ENCODE data around the gene DNAI7. TPM values are rescaled to one million over a fixed set of nuclear protein-coding genes. Genes with fewer than 3 reads are reported as not detected.

DNAI7 gene
- total RNA-seq, 1 donor: 0.36 TPM

DNA sequence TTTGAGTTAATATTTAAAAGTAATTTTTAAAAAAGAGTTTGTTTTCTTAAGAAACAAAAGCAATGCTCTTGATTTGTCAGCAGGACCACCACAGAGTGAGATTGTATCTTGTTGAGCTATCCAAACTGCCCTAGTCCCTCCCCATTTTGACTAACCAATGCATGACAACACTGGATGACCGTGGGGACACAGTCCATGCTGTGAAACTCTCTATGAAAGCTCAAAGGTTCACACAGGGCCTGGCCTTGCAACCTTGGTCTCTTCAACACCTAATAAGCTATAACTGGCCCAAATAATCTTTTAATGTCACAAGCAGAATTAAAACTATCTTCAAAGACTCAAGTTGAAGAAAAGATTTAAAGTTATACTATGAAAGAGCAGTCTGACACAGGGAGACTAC is 13.6 kb upstream of the DNAI7 start:
- no peaks in the 10 kb centered on the region for H3K27me3 ChIP-seq (ENCODE audit: insufficient read depth, low read length)
- H3K9me3 ChIP-seq (ENCODE audit: low read depth, low read length): no peaks in the 10 kb centered on the region
- H3K4me3 ChIP-seq (ENCODE audit: insufficient read depth, low read length): no peak overlapping the region
- no peak for DNase-seq (ENCODE audit: insufficient read length, low spot score, missing footprints)
- peaks cover 8% of the 10 kb centered on the region for H3K4me1 ChIP-seq (ENCODE audit: insufficient read depth, low read length)
- H3K79me2 ChIP-seq (ENCODE audit: insufficient read depth, low read length): peaks cover under 1% of the 10 kb centered on the region
- H3K27ac ChIP-seq (ENCODE audit: low read depth, low read length): peak overlapping the region; percentile 27
- no peak overlapping the region for H2AFZ ChIP-seq (ENCODE audit: low read length)
- H3K36me3 ChIP-seq (ENCODE audit: insufficient read depth, low read length): peaks cover 27% of the 10 kb centered on the region
- TF ChIP-seq, protein P1, sequence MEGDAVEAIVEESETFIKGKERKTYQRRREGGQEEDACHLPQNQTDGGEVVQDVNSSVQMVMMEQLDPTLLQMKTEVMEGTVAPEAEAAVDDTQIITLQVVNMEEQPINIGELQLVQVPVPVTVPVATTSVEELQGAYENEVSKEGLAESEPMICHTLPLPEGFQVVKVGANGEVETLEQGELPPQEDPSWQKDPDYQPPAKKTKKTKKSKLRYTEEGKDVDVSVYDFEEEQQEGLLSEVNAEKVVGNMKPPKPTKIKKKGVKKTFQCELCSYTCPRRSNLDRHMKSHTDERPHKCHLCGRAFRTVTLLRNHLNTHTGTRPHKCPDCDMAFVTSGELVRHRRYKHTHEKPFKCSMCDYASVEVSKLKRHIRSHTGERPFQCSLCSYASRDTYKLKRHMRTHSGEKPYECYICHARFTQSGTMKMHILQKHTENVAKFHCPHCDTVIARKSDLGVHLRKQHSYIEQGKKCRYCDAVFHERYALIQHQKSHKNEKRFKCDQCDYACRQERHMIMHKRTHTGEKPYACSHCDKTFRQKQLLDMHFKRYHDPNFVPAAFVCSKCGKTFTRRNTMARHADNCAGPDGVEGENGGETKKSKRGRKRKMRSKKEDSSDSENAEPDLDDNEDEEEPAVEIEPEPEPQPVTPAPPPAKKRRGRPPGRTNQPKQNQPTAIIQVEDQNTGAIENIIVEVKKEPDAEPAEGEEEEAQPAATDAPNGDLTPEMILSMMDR (IDR thresholded peaks at IDR 0.05; ENCODE audit: extremely low read depth, low read depth, low read length): no peak
- H3K4me2 ChIP-seq (ENCODE audit: insufficient read depth, low read length): no peak overlapping the region
- H4K20me1 ChIP-seq (ENCODE audit: insufficient read depth, low read length): no peaks in the 10 kb centered on the region

DNA sequence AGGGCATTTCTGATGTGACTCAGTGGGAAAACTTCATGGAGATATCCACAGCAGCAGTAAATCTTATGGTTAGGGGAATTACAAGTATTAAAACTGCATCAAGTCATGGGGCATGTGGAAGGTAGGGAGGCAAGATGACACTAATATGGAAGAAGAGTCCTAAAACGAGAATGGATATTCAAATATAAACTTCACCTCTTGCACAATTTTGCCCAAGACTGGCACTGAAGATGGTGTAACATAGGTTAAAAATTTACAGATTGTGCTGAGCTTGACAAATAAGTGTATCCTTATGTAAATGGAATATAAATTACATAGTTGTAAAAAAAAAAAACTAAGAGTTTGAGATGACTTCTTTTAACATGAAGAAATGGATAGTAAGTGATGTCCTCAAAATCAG is 12.9 kb upstream of the DNAI7 start:
- no peak overlapping the region for H3K27ac ChIP-seq (ENCODE audit: low read depth, low read length)
- peaks cover 27% of the 10 kb centered on the region for H3K36me3 ChIP-seq (ENCODE audit: insufficient read depth, low read length)
- H2AFZ ChIP-seq (ENCODE audit: low read length): no peak overlapping the region
- H3K79me2 ChIP-seq (ENCODE audit: insufficient read depth, low read length): peaks cover 6% of the 10 kb centered on the region
- H3K4me2 ChIP-seq (ENCODE audit: insufficient read depth, low read length): no peak overlapping the region
- H3K4me3 ChIP-seq (ENCODE audit: insufficient read depth, low read length): no peak overlapping the region
- H3K9me3 ChIP-seq (ENCODE audit: low read depth, low read length): no peaks in the 10 kb centered on the region
- H4K20me1 ChIP-seq (ENCODE audit: insufficient read depth, low read length): peaks cover 2% of the 10 kb centered on the region
- TF ChIP-seq, protein P1 (IDR thresholded peaks at IDR 0.05; ENCODE audit: extremely low read depth, low read depth, low read length): no peak
- no peaks in the 10 kb centered on the region for H3K27me3 ChIP-seq (ENCODE audit: insufficient read depth, low read length)
- H3K4me1 ChIP-seq (ENCODE audit: insufficient read depth, low read length): peaks cover 8% of the 10 kb centered on the region
- DNase-seq (ENCODE audit: insufficient read length, low spot score, missing footprints): no peak

DNA sequence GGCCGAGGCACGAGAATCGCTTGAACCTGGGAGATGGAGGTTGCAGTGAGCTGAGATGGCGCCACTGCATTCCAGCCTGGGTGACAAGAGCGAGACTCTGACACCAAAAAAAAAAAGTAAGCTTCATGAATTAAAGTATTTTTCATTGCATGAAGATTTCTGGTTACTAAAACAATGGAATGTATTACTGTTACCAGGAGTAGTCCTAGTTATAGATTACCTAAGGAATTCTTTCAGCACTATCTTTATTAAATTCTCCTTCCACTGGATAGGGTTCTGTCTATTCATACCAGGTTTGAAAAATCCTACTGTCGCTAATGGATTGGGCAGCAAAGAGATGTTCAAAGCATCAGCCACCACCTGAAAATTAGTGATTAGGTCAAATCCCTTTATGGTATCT is 12.5 kb upstream of the DNAI7 start:
- Histone ChIP-seq H3K27ac (ENCODE audit: low read depth, low read length) (no peak overlapping the region), H3K4me3 (ENCODE audit: insufficient read depth, low read length) (no peak overlapping the region), H3K4me2 (ENCODE audit: insufficient read depth, low read length) (no peak overlapping the region), H3K9me3 (ENCODE audit: low read depth, low read length) (no peaks in the 10 kb centered on the region), H3K36me3 (ENCODE audit: insufficient read depth, low read length) (peaks cover 27% of the 10 kb centered on the region), H3K27me3 (ENCODE audit: insufficient read depth, low read length) (no peaks in the 10 kb centered on the region), H2AFZ (ENCODE audit: low read length) (no peak overlapping the region), H4K20me1 (ENCODE audit: insufficient read depth, low read length) (peaks cover 2% of the 10 kb centered on the region), H3K4me1 (ENCODE audit: insufficient read depth, low read length) (peaks cover 8% of the 10 kb centered on the region), H3K79me2 (ENCODE audit: insufficient read depth, low read length) (peaks cover 10% of the 10 kb centered on the region)
- DNase-seq (ENCODE audit: insufficient read length, low spot score, missing footprints): no peak
- TF ChIP-seq, protein P1 (IDR thresholded peaks at IDR 0.05; ENCODE audit: extremely low read depth, low read depth, low read length): no peak

DNA sequence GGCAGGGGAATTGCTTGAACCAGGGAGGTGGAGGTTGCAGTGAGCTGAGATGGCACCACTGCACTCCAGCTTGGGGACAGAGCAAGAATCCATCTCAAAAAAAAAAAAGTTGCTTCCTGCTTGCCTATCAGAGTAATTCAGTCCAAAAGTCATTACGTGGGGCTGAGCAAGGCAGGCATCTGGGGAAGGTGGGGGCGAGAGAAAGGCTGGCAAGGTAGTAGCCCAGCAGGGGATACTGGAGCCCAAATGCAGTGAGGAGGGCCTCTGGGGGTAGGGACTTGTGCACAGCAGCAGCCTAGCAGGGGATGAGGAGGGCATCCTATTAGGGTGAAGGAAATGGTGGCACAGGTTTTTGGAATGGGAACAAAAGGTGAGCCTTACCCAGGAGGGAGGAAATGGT is 7.2 kb upstream of the DNAI7 start:
- Histone ChIP-seq H2AFZ (ENCODE audit: low read length) (no peak overlapping the region), H3K36me3 (ENCODE audit: insufficient read depth, low read length) (peaks cover 8% of the 10 kb centered on the region), H3K27ac (ENCODE audit: low read depth, low read length) (no peak overlapping the region), H3K79me2 (ENCODE audit: insufficient read depth, low read length) (peaks cover 13% of the 10 kb centered on the region), H3K4me1 (ENCODE audit: insufficient read depth, low read length) (peaks cover 19% of the 10 kb centered on the region), H4K20me1 (ENCODE audit: insufficient read depth, low read length) (peaks cover 2% of the 10 kb centered on the region), H3K4me2 (ENCODE audit: insufficient read depth, low read length) (no peak overlapping the region), H3K27me3 (ENCODE audit: insufficient read depth, low read length) (no peaks in the 10 kb centered on the region), H3K9me3 (ENCODE audit: low read depth, low read length) (no peaks in the 10 kb centered on the region), H3K4me3 (ENCODE audit: insufficient read depth, low read length) (no peak overlapping the region)
- no peak for DNase-seq (ENCODE audit: insufficient read length, low spot score, missing footprints)
- TF ChIP-seq, protein P1 (IDR thresholded peaks at IDR 0.05; ENCODE audit: extremely low read depth, low read depth, low read length): no peak

All from osteoblast (primary cell).